Measurements from ENCODE around the gene RFX6.

DNA sequence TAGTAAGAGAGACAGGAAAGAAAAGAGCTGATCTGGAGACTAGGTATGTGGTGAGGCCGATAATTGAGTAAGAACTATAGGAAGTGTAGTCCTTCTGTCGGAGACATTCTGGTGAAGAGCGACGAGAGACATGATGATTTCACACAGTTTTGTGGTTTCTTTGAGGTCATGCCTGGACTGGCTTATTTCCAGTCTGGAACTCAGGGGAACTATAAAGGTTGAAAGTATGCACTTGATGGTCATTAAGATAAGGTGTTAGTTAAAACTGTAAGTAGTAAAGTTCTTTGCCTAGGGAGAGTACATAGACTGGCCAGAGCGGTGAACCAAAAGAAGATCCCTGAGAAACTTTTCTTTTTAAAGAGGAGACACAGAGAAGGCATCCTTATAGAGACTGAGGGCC, 68.8 kb downstream of the RFX6 start:
- TF ChIP-seq CTCF (IDR thresholded peaks at IDR 0.05) (no peak), EP300 (IDR thresholded peaks at IDR 0.05; ENCODE audit: borderline replicate concordance in 1 of 2, low read depth in 1 of 2, low read length in 1 of 2) (no peak), POLR2AphosphoS5 (IDR thresholded peaks at IDR 0.05; ENCODE audit: low read depth, low read length) (no peak), RFX5 (IDR thresholded peaks at IDR 0.05; ENCODE audit: low read length) (no peak), RXRA (IDR thresholded peaks at IDR 0.05; ENCODE audit: borderline replicate concordance, low read depth) (no peak), EZH2phosphoT487 (IDR thresholded peaks at IDR 0.05; ENCODE audit: borderline replicate concordance, low read depth) (no peak), JUND (IDR thresholded peaks at IDR 0.05) (no peak)

Data from SK-N-SH (cell line).